ENCODE data around the gene A3GALT2.

The A3GALT2 gene

DNA sequence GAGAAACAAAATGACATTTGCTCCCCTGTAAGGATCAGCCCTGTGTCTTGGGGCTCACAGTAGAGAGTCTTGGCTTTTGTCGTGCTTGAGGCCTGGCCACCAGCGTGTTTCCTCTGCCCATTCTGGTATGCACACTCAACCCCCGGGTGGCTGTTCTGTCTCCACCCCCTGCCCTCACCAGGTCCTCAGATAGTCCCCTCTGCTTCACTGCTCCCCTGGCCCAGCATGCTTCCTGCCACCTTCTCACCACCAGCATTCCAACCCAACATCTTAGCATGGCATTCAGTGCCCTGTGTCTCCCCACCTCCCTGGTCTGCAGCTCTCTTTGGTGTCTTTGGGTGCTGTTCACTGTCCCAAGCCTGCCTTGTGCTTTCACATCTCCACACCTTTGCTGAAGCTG, 48.4 kb downstream of the A3GALT2 start:
- H3K36me3 ChIP-seq (ENCODE audit: insufficient read depth, insufficient read length, low read length) = peaks cover 64% of the 10 kb centered on the region
- no peak overlapping the region for H3K9ac ChIP-seq (ENCODE audit: insufficient read length, low read depth)
- peaks cover 11% of the 10 kb centered on the region for H3K4me1 ChIP-seq (ENCODE audit: insufficient read depth, insufficient read length)
- H3K4me3 ChIP-seq (ENCODE audit: insufficient read length, low read depth) = no peak overlapping the region
- no peak for DNase-seq (ENCODE audit: low read depth, low spot score)
- no peaks in the 10 kb centered on the region for H3K9me3 ChIP-seq (ENCODE audit: insufficient read depth, low read length)
- TF ChIP-seq SUZ12 (IDR thresholded peaks at IDR 0.05; ENCODE audit: extremely low read depth, insufficient read depth, insufficient read length) (no peak), YY1 (IDR thresholded peaks at IDR 0.05; ENCODE audit: insufficient read depth, insufficient read length) (no peak), ZNF274 (IDR thresholded peaks at IDR 0.05; ENCODE audit: low read depth, low read length) (no peak)
- H3K27me3 ChIP-seq (ENCODE audit: insufficient read depth, insufficient read length) = no peaks in the 10 kb centered on the region

DNA sequence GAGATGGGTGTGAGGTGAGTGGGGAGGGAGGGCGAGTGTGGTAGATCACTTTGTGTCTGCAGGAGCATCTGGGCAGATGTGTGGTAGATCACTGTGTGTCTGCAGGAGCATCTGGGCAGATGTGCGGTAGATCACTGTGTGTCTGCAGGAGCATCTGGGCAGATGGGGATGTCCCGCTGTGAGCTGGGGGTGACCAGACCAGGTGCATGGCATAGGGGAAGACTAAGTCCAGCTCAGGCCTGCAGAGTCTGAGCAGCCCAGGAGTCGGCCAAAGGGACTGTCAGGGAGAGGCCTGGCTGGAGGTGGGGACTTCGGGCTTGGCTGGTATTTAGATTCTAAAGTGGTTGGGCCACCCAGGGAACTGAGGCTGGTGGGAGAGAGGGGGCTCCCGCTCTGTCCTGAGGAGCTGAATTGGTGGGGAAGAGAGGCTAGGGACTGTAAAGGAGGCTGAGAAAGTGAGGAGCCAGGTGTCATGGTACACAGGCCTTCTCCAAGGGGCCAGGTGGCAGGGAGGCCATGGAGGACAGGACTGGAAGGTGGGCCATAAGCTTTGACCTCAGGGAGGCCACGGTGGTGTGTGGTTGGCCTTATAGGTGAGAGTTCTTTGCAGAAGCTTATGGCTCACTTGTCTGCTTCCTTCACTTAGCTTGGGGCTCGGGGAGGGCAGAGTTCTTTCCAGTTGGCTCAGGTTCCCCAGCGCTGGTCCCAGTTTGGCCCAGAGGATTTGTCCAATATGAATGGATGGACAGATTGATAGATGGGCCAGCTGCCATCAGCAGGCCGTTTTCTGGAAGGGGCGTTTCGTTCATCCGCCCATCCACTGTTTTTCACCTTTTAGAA, 49.0 kb downstream of the A3GALT2 start:
- Histone ChIP-seq H3K27me3 (ENCODE audit: insufficient read depth, insufficient read length) (no peaks in the 10 kb centered on the region), H3K9me3 (ENCODE audit: insufficient read depth, low read length) (no peaks in the 10 kb centered on the region), H3K36me3 (ENCODE audit: insufficient read depth, insufficient read length, low read length) (peaks cover 58% of the 10 kb centered on the region), H3K9ac (ENCODE audit: insufficient read length, low read depth) (no peak overlapping the region), H3K4me3 (ENCODE audit: insufficient read length, low read depth) (no peak overlapping the region), H3K4me1 (ENCODE audit: insufficient read depth, insufficient read length) (peaks cover 11% of the 10 kb centered on the region)
- DNase-seq (ENCODE audit: low read depth, low spot score) = no peak
- no peak for TF ChIP-seq YY1 (IDR thresholded peaks at IDR 0.05; ENCODE audit: insufficient read depth, insufficient read length)
- no peak for TF ChIP-seq ZNF274 (IDR thresholded peaks at IDR 0.05; ENCODE audit: low read depth, low read length)
- TF ChIP-seq SUZ12 (IDR thresholded peaks at IDR 0.05; ENCODE audit: extremely low read depth, insufficient read depth, insufficient read length) = no peak

DNA sequence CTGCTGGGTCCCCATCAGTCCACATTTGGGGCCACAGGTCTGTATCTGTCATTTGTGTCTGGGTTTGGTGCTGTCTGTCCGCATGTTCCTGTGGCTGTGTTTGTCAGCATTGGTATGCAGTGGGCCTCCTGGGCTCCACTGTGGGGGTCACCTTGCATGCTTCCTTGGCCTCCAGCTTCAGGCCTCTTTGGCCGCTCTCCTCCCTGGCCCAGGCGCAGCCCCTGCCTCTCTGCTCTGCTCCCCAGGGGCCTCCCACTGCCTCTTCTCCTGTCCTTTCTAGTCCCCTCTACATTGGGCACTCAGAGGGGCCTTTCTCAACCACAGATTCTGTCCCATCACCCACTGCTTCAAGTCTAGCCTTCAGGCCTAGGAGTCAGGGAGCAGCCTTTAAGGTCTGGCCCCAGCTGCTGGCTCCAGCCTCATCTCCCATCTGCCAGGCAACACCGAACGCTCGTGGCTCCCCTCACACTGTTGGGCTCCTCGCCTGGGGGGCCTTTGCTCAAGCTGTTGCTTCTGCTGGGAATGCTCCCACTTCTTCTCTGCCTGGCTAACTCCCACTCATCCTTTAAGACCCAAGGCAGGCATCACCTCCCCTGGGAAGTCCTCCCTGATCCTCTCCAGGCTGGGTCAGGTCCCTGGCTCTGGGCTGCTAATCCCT, 50.0 kb downstream of the A3GALT2 start:
- no peak for DNase-seq (ENCODE audit: low read depth, low spot score)
- Histone ChIP-seq H3K4me1 (ENCODE audit: insufficient read depth, insufficient read length) (peaks cover 13% of the 10 kb centered on the region), H3K9me3 (ENCODE audit: insufficient read depth, low read length) (no peaks in the 10 kb centered on the region), H3K27me3 (ENCODE audit: insufficient read depth, insufficient read length) (no peaks in the 10 kb centered on the region), H3K36me3 (ENCODE audit: insufficient read depth, insufficient read length, low read length) (peaks cover 54% of the 10 kb centered on the region), H3K4me3 (ENCODE audit: insufficient read length, low read depth) (no peak overlapping the region), H3K9ac (ENCODE audit: insufficient read length, low read depth) (no peak overlapping the region)
- TF ChIP-seq SUZ12 (IDR thresholded peaks at IDR 0.05; ENCODE audit: extremely low read depth, insufficient read depth, insufficient read length) (no peak), ZNF274 (IDR thresholded peaks at IDR 0.05; ENCODE audit: low read depth, low read length) (no peak), YY1 (IDR thresholded peaks at IDR 0.05; ENCODE audit: insufficient read depth, insufficient read length) (no peak)

DNA sequence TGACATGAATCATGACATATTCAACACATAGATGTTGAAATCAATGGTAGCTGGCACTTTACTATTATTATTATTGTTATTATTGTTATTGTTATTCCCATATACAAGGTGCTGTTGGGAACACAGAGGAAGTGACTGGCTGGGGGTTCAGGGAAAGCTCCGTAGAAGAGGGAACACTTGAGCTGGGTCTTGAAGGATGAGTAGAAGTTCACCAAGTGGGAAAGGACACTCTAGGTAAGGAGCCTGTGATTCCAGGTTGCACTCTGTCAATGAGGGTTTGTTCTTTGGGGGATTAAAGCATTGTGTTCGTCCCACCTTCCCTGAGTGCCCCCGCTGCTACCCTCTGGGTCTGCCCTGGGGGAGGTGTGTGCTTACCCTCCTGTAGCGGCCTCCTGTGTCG, 50.5 kb downstream of the A3GALT2 start:
- TF ChIP-seq SUZ12 (IDR thresholded peaks at IDR 0.05; ENCODE audit: extremely low read depth, insufficient read depth, insufficient read length) (no peak), ZNF274 (IDR thresholded peaks at IDR 0.05; ENCODE audit: low read depth, low read length) (no peak), YY1 (IDR thresholded peaks at IDR 0.05; ENCODE audit: insufficient read depth, insufficient read length) (no peak)
- Histone ChIP-seq H3K4me1 (ENCODE audit: insufficient read depth, insufficient read length) (peaks cover 13% of the 10 kb centered on the region), H3K36me3 (ENCODE audit: insufficient read depth, insufficient read length, low read length) (peaks cover 49% of the 10 kb centered on the region), H3K9me3 (ENCODE audit: insufficient read depth, low read length) (no peaks in the 10 kb centered on the region), H3K27me3 (ENCODE audit: insufficient read depth, insufficient read length) (no peaks in the 10 kb centered on the region), H3K9ac (ENCODE audit: insufficient read length, low read depth) (no peak overlapping the region), H3K4me3 (ENCODE audit: insufficient read length, low read depth) (no peak overlapping the region)
- no peak for DNase-seq (ENCODE audit: low read depth, low spot score)

DNA sequence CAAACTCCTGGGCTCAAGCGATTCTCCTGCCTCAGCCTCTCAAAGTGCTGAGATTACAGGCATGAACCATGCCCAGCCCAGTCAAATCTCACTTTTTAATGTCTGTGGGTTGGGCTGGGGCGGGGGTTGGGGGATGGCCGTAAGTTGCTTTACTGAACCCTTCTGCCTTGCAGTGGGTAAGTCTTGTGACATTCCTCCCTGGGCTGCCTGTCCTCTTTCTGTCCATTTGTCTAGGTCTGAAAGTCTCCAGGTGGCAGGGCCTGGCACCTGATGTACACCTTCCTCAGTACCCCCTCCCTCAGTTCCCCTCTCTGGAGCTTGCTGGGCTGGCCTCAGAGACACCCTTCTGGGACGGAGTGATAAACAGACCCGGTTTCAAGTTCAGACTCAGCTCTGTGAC, 51.3 kb downstream of the A3GALT2 start:
- no peaks in the 10 kb centered on the region for H3K9me3 ChIP-seq (ENCODE audit: insufficient read depth, low read length)
- no peak overlapping the region for H3K9ac ChIP-seq (ENCODE audit: insufficient read length, low read depth)
- H3K27me3 ChIP-seq (ENCODE audit: insufficient read depth, insufficient read length) = no peaks in the 10 kb centered on the region
- peaks cover 13% of the 10 kb centered on the region for H3K4me1 ChIP-seq (ENCODE audit: insufficient read depth, insufficient read length)
- no peak for DNase-seq (ENCODE audit: low read depth, low spot score)
- H3K36me3 ChIP-seq (ENCODE audit: insufficient read depth, insufficient read length, low read length) = peaks cover 49% of the 10 kb centered on the region
- no peak for TF ChIP-seq SUZ12 (IDR thresholded peaks at IDR 0.05; ENCODE audit: extremely low read depth, insufficient read depth, insufficient read length)
- TF ChIP-seq ZNF274 (IDR thresholded peaks at IDR 0.05; ENCODE audit: low read depth, low read length) = no peak
- no peak for TF ChIP-seq YY1 (IDR thresholded peaks at IDR 0.05; ENCODE audit: insufficient read depth, insufficient read length)
- no peak overlapping the region for H3K4me3 ChIP-seq (ENCODE audit: insufficient read length, low read depth)

DNA sequence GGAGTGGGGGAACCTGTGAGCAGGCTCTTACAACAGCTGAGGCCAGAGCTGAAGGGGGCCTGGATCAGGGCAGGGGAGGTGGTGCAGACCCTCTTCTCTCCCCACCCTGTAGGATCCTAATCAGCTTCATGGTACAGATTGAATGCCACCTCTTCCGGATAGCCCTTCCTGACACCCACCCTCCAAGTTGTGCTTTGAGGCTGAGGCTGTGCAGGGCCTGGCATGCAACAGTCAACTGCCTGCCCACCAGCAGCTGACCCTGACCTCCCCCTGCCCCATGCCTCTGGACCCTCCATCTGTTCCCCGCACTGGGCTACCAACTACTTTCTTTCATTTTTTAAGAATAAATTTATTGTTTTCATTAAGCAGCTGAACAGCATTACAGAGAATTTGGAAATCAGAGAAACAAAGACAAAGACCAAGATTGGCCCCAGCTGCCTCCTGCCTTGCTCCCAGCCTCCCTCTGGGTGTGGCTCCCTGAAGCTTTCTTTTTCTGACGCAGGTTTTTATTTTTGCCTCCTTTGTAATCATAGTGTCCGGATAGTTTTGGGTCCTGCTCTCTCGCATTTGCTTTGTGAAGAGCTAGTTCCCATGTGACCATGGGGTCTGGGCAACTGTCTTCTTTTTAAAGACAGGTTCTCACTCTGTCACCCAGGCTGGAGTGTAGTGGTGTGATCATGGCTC, 51.8 kb downstream of the A3GALT2 start:
- DNase-seq (ENCODE audit: low read depth, low spot score) = no peak
- no peaks in the 10 kb centered on the region for H3K27me3 ChIP-seq (ENCODE audit: insufficient read depth, insufficient read length)
- no peak for TF ChIP-seq YY1 (IDR thresholded peaks at IDR 0.05; ENCODE audit: insufficient read depth, insufficient read length)
- no peak for TF ChIP-seq ZNF274 (IDR thresholded peaks at IDR 0.05; ENCODE audit: low read depth, low read length)
- no peak for TF ChIP-seq SUZ12 (IDR thresholded peaks at IDR 0.05; ENCODE audit: extremely low read depth, insufficient read depth, insufficient read length)
- no peaks in the 10 kb centered on the region for H3K9me3 ChIP-seq (ENCODE audit: insufficient read depth, low read length)
- H3K4me3 ChIP-seq (ENCODE audit: insufficient read length, low read depth) = no peak overlapping the region
- peaks cover 11% of the 10 kb centered on the region for H3K4me1 ChIP-seq (ENCODE audit: insufficient read depth, insufficient read length)
- peaks cover 48% of the 10 kb centered on the region for H3K36me3 ChIP-seq (ENCODE audit: insufficient read depth, insufficient read length, low read length)
- no peak overlapping the region for H3K9ac ChIP-seq (ENCODE audit: insufficient read length, low read depth)

DNA sequence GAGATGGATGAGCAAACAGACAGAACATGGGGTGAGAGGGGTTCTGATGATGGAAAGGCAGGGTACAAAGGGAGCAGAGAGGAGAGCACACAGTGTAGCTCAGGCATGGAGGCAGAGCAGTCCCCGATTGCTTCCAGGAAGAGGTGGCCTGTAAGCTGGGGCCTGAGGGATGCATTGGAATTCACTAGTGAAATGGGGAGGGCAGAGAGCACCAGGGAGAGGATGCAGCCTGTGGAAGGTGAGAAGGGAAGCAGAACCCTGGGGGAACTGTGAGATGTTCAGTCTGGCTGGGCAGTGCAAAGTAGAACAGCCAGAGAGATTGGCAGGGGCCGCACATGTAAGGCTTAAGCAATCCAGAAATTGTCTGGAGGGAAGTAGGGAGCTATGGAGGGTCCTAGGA, 52.4 kb downstream of the A3GALT2 start:
- no peaks in the 10 kb centered on the region for H3K27me3 ChIP-seq (ENCODE audit: insufficient read depth, insufficient read length)

More for the DNA sequence above, 52.4 kb downstream of the A3GALT2 start:
- H3K4me1 ChIP-seq (ENCODE audit: insufficient read depth, insufficient read length) = peaks cover 15% of the 10 kb centered on the region
- H3K36me3 ChIP-seq (ENCODE audit: insufficient read depth, insufficient read length, low read length) = peaks cover 43% of the 10 kb centered on the region
- H3K9me3 ChIP-seq (ENCODE audit: insufficient read depth, low read length) = no peaks in the 10 kb centered on the region
- TF ChIP-seq YY1 (IDR thresholded peaks at IDR 0.05; ENCODE audit: insufficient read depth, insufficient read length) = no peak
- TF ChIP-seq ZNF274 (IDR thresholded peaks at IDR 0.05; ENCODE audit: low read depth, low read length) = no peak
- no peak for TF ChIP-seq SUZ12 (IDR thresholded peaks at IDR 0.05; ENCODE audit: extremely low read depth, insufficient read depth, insufficient read length)
- peak overlapping the region; percentile 39 for H3K9ac ChIP-seq (ENCODE audit: insufficient read length, low read depth)
- no peak overlapping the region for H3K4me3 ChIP-seq (ENCODE audit: insufficient read length, low read depth)
- no peak for DNase-seq (ENCODE audit: low read depth, low spot score)

All from NT2/D1 (cell line).